Mucosa of stomach (tissue), 1 donor: Measurements from ENCODE around the gene BTBD19.
"Not testable (repeated sequence)": the region's sequence is repeated elsewhere in the genome, so short reads cannot be mapped to it uniquely, and the experiment has no call there.

ENCODE experiments used
- H3K27me3 ChIP-seq: one replicate; pipeline ENCODE4 v1.7.0; 2013; ENCODE audit warnings: mild to moderate bottlenecking, low read length; ENCODE audit not compliant: control insufficient read depth, insufficient read depth
- H3K36me3 ChIP-seq: one replicate; pipeline ENCODE4 v1.7.0; 2013; ENCODE audit warnings: low read length; ENCODE audit not compliant: control insufficient read depth, insufficient read depth
- H3K4me1 ChIP-seq: one replicate; pipeline ENCODE4 v1.7.0; 2013; ENCODE audit warnings: mild to moderate bottlenecking, low read length; ENCODE audit not compliant: control insufficient read depth, insufficient read depth
- H3K4me3 ChIP-seq: one replicate; pipeline ENCODE4 v1.7.0; 2013; ENCODE audit warnings: low read length
- H3K9ac ChIP-seq: one replicate; pipeline ENCODE4 v1.7.0; 2013; ENCODE audit warnings: mild to moderate bottlenecking, low read length, moderate library complexity
- H3K9me3 ChIP-seq: one replicate; pipeline ENCODE4 v1.7.0; 2013; ENCODE audit warnings: mild to moderate bottlenecking, low read length, moderate library complexity; ENCODE audit not compliant: control insufficient read depth
- donor health status: Pancreatic carcinoma.

The BTBD19 gene

GRCh38 chr1:44806025-44806703, 2.2 kb upstream of the BTBD19 start:
- peak overlapping the region; percentile 89 for H3K9ac ChIP-seq
- H3K27me3 ChIP-seq, result no peaks in the 10 kb centered on the region
- H3K36me3 ChIP-seq, result peaks cover 20% of the 10 kb centered on the region
- H3K4me1 ChIP-seq, result peaks cover 74% of the 10 kb centered on the region
- H3K4me3 ChIP-seq, result peak overlapping the region; percentile 20
- no peaks in the 10 kb centered on the region for H3K9me3 ChIP-seq

- Histone ChIP-seq H3K4me3 (peak within 1 kb of the TSS; percentile 20), H3K9ac (peak within 1 kb of the TSS; percentile 89), H3K36me3 (peaks cover 20% of the 10 kb centered on the region), H3K9me3 (no peaks in the 10 kb centered on the region), H3K27me3 (no peaks in the 10 kb centered on the region), H3K4me1 (peaks cover 73% of the 10 kb centered on the region)
These were observed 1.5 kb upstream of the BTBD19 start, which contains the start of gene DYNLT4 for GRCh38 chr1:44806704-44807363. TSS of gene DYNLT4 (minus strand) at chr1:44807351. CDS start at chr1:44806668, 683 bp downstream.

- H3K9ac ChIP-seq, result peak overlapping the region; percentile 89
- H3K4me1 ChIP-seq, result peaks cover 66% of the 10 kb centered on the region
- no peak overlapping the region for H3K4me3 ChIP-seq
- no peaks in the 10 kb centered on the region for H3K27me3 ChIP-seq
- H3K9me3 ChIP-seq, result no peaks in the 10 kb centered on the region
- H3K36me3 ChIP-seq, result peaks cover 20% of the 10 kb centered on the region
These were observed 810 bp upstream of the BTBD19 start for GRCh38 chr1:44807364-44808062.

- Histone ChIP-seq H3K27me3 (no peaks in the 10 kb centered on the region), H3K4me1 (peaks cover 58% of the 10 kb centered on the region), H3K4me3 (peak overlapping the region; percentile 6), H3K9me3 (no peaks in the 10 kb centered on the region), H3K9ac (peak overlapping the region; percentile 89), H3K36me3 (peaks cover 11% of the 10 kb centered on the region)
These were observed 905 bp downstream of the BTBD19 start for GRCh38 chr1:44808938-44809917.

GRCh38 chr1:44810101-44810761, 1.9 kb downstream of the BTBD19 start:
- Histone ChIP-seq H3K4me3 (peak overlapping the region; percentile 6), H3K4me1 (peaks cover 63% of the 10 kb centered on the region), H3K9ac (peak overlapping the region; percentile 89), H3K9me3 (no peaks in the 10 kb centered on the region), H3K27me3 (no peaks in the 10 kb centered on the region), H3K36me3 (peaks cover 9% of the 10 kb centered on the region)

GRCh38 chr1:44810762-44811105, 2.4 kb downstream of the BTBD19 start:
- peaks cover 62% of the 10 kb centered on the region for H3K4me1 ChIP-seq
- not testable (repeated sequence) for H3K4me3 ChIP-seq, H3K9ac ChIP-seq, H3K27me3 ChIP-seq, H3K9me3 ChIP-seq, H3K36me3 ChIP-seq

- no peak overlapping the region for H3K4me3 ChIP-seq
- peaks cover 57% of the 10 kb centered on the region for H3K4me1 ChIP-seq
- no peak overlapping the region for H3K9ac ChIP-seq
These were observed 2.9 kb downstream of the BTBD19 start for GRCh38 chr1:44811234-44811633.

GRCh38 chr1:44812822-44813543, 4.7 kb downstream of the BTBD19 start:
- Histone ChIP-seq H3K27me3 (no peaks in the 10 kb centered on the region), H3K4me1 (peaks cover 40% of the 10 kb centered on the region), H3K9me3 (no peaks in the 10 kb centered on the region), H3K36me3 (no peaks in the 10 kb centered on the region), H3K9ac (peak overlapping the region; percentile 69), H3K4me3 (peak overlapping the region; percentile 49)

More at GRCh38 chr1:44811234-44811633, 2.9 kb downstream of the BTBD19 start:
- no peaks in the 10 kb centered on the region for H3K9me3 ChIP-seq
- no peaks in the 10 kb centered on the region for H3K27me3 ChIP-seq
- H3K36me3 ChIP-seq, result peaks cover 5% of the 10 kb centered on the region

GRCh38 chr1:44815926-44816325, 7.6 kb downstream of the BTBD19 start:
- not testable (repeated sequence) for H3K9me3 ChIP-seq, H3K4me3 ChIP-seq, H3K9ac ChIP-seq, H3K36me3 ChIP-seq, H3K27me3 ChIP-seq
- peaks cover 31% of the 10 kb centered on the region for H3K4me1 ChIP-seq

- H3K4me3 ChIP-seq, result no peak overlapping the region
- H3K4me1 ChIP-seq, result peaks cover 33% of the 10 kb centered on the region
These were observed 9.0 kb downstream of the BTBD19 start for GRCh38 chr1:44817307-44817706.

More at GRCh38 chr1:44817307-44817706, 9.0 kb downstream of the BTBD19 start:
- Histone ChIP-seq H3K36me3 (no peaks in the 10 kb centered on the region), H3K9ac (no peak overlapping the region), H3K9me3 (no peaks in the 10 kb centered on the region), H3K27me3 (no peaks in the 10 kb centered on the region)
